Nephron (organoid): ENCODE data around the gene ADORA2A.

Experiments
- H3K27ac Mint-ChIP-seq, 3 experiments: 2 replicates each; pipeline ENCODE4 v1.8.0; 2020; ENCODE audit warnings: mixed read lengths in 3 of 3, mild to moderate bottlenecking in 2 of 3, moderate library complexity in 1 of 3
- H3K27me3 Mint-ChIP-seq: 2 replicates; pipeline ENCODE4 v1.8.0; 2021; ENCODE audit warnings: low read depth, mild to moderate bottlenecking, moderate library complexity, mixed read lengths
- H3K36me3 Mint-ChIP-seq: 2 replicates; pipeline ENCODE4 v1.8.0; 2020; ENCODE audit warnings: low read depth, mixed read lengths
- H3K4me1 Mint-ChIP-seq: 2 replicates; pipeline ENCODE4 v1.8.0; 2020; ENCODE audit warnings: mixed read lengths
- H3K4me3 Mint-ChIP-seq, 3 experiments: 2 replicates each; pipeline ENCODE4 v1.8.0; 2020; ENCODE audit warnings: mild to moderate bottlenecking in 3 of 3, mixed read lengths in 3 of 3, moderate library complexity in 2 of 3
- H3K9me3 Mint-ChIP-seq: 2 replicates; pipeline ENCODE4 v1.8.0; 2020; ENCODE audit warnings: mixed read lengths
- TF ChIP-seq, protein P1 (sequence below), 3 experiments: fragments of 200-600 bp; sonication (generic); IDR thresholded peaks; one replicate each; pipeline ENCODE4 v1.5.0; 2021; ENCODE audit warnings: antibody characterized with exemption in 3 of 3; ENCODE audit not compliant: unreplicated experiment in 3 of 3

ADORA2A gene

DNA sequence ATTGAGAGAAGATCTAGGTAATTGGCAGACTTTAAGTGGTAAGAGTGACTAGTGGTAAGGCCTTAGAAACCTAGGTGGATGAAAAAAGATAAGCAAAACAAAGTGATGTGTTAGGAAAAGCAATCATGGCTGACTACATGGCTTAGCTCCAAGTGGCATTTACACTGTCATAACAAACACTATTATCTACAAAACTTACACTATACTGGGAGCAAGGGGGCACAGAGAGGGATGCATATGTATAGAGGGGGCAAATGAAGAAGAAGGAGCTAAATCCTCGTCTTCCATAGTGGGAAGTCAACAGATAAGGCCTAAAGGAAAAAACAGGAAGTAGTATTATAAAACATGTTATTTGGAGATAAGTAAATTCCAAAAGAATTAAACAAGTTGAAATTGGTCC lies 32.5 kb downstream of the ADORA2A start:
- Mint-ChIP-seq H3K9me3 (no peaks in the 10 kb centered on the region), H3K36me3 (no peaks in the 10 kb centered on the region), H3K4me1 (peaks cover 21% of the 10 kb centered on the region), H3K27me3 (peaks cover 8% of the 10 kb centered on the region), H3K27ac (peak overlapping the region in 2 of 3 experiments; percentile 4 to 21), H3K4me3 (no peak overlapping the region)
- TF ChIP-seq, protein P1, sequence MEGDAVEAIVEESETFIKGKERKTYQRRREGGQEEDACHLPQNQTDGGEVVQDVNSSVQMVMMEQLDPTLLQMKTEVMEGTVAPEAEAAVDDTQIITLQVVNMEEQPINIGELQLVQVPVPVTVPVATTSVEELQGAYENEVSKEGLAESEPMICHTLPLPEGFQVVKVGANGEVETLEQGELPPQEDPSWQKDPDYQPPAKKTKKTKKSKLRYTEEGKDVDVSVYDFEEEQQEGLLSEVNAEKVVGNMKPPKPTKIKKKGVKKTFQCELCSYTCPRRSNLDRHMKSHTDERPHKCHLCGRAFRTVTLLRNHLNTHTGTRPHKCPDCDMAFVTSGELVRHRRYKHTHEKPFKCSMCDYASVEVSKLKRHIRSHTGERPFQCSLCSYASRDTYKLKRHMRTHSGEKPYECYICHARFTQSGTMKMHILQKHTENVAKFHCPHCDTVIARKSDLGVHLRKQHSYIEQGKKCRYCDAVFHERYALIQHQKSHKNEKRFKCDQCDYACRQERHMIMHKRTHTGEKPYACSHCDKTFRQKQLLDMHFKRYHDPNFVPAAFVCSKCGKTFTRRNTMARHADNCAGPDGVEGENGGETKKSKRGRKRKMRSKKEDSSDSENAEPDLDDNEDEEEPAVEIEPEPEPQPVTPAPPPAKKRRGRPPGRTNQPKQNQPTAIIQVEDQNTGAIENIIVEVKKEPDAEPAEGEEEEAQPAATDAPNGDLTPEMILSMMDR (IDR thresholded peaks at IDR 0.05; ENCODE audit: unreplicated experiment in 3 of 3) = no peak

GRCh38 chr22:24460418-24461089 lies 33.2 kb downstream of the ADORA2A start:
- Mint-ChIP-seq H3K27me3 (peaks cover 8% of the 10 kb centered on the region), H3K4me3 (no peak overlapping the region), H3K27ac (peak overlapping the region in 2 of 3 experiments; percentile 50 to 65), H3K4me1 (peaks cover 24% of the 10 kb centered on the region), H3K36me3 (no peaks in the 10 kb centered on the region), H3K9me3 (no peaks in the 10 kb centered on the region)
- TF ChIP-seq, protein P1 (IDR thresholded peaks at IDR 0.05; ENCODE audit: unreplicated experiment in 3 of 3) = no peak

GRCh38 chr22:24463071-24463760 lies 35.8 kb downstream of the ADORA2A start:
- H3K4me3 Mint-ChIP-seq = no peak overlapping the region
- no peaks in the 10 kb centered on the region for H3K27me3 Mint-ChIP-seq
- no peaks in the 10 kb centered on the region for H3K36me3 Mint-ChIP-seq
- TF ChIP-seq, protein P1 (IDR thresholded peaks at IDR 0.05; ENCODE audit: unreplicated experiment in 3 of 3) = no peak
- no peaks in the 10 kb centered on the region for H3K9me3 Mint-ChIP-seq
- H3K4me1 Mint-ChIP-seq = peaks cover 37% of the 10 kb centered on the region
- H3K27ac Mint-ChIP-seq = peak overlapping the region in 2 of 3 experiments; percentile 15 to 56

DNA sequence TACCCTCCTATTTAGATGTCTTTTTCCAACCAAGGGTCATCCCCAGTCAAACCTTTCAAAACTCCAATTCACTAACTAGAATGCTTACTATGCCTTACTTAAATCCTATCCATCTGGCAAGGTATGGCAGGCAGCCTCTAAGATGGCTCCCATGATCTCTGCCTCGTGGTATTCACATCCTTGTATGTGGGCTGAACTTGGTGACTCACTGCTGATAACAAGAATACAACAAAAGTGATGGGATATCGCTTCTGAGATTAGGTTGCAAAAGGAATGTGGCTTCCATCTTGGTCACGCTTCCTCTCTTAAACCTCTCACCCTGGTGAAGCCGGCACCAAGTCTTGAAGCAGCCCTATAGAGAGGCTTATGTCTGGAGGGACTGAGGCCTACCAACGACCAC lies 38.2 kb downstream of the ADORA2A start:
- Mint-ChIP-seq H3K4me1 (peaks cover 29% of the 10 kb centered on the region), H3K9me3 (no peaks in the 10 kb centered on the region), H3K4me3 (no peak overlapping the region), H3K27me3 (no peaks in the 10 kb centered on the region), H3K27ac (peak overlapping the region; percentile 86 to 97 (median 94)), H3K36me3 (no peaks in the 10 kb centered on the region)
- TF ChIP-seq, protein P1 (IDR thresholded peaks at IDR 0.05; ENCODE audit: unreplicated experiment in 3 of 3) = no peak

DNA sequence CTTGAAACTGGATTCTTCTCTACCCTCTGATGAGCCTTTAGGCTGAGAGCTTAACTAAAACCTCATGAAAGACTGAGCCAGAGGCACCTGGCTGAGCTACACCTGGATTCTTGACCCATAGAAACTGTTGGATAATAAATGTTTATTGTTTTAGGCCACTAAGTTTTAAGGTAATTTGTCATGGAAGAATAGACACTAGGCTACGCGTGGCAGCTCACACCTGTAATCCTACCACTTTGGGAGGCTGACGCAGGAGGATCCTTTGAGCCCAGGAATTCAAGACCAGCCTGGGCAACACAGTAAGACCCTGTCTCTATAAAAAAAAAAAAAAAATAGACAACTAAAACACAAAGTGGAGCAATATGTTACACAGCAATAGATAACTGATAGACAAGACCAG lies 38.6 kb downstream of the ADORA2A start:
- H3K4me3 Mint-ChIP-seq = no peak overlapping the region

More for the DNA sequence above, 38.6 kb downstream of the ADORA2A start:
- no peaks in the 10 kb centered on the region for H3K27me3 Mint-ChIP-seq
- H3K27ac Mint-ChIP-seq = peak overlapping the region; percentile 86 to 97 (median 94)
- no peaks in the 10 kb centered on the region for H3K9me3 Mint-ChIP-seq
- H3K36me3 Mint-ChIP-seq = no peaks in the 10 kb centered on the region
- H3K4me1 Mint-ChIP-seq = peaks cover 25% of the 10 kb centered on the region
- TF ChIP-seq, protein P1 (IDR thresholded peaks at IDR 0.05; ENCODE audit: unreplicated experiment in 3 of 3) = no peak
